A673 (cell line): ENCODE measurements around the gene CLTA.

Experiments used
- EZH2 ChIP-seq: fragments of 200-600 bp; sonication (generic); IDR thresholded peaks from 2 replicates; pipeline ENCODE4 v1.6.1; 2017; ENCODE audit warnings: borderline replicate concordance, low read depth, mild to moderate bottlenecking, mixed read lengths, antibody characterized with exemption, low read length; ENCODE audit not compliant: poor library complexity, severe bottlenecking
- TF ChIP-seq, protein P1 (sequence below): fragments of 300-800, 200-600 bp; sonication (generic); conservative IDR thresholded peaks from 2 replicates; pipeline ENCODE4 v1.5.1; 2017; ENCODE audit warnings: low read depth, mild to moderate bottlenecking, antibody characterized with exemption, low read length, moderate library complexity, mixed read lengths

DNA sequence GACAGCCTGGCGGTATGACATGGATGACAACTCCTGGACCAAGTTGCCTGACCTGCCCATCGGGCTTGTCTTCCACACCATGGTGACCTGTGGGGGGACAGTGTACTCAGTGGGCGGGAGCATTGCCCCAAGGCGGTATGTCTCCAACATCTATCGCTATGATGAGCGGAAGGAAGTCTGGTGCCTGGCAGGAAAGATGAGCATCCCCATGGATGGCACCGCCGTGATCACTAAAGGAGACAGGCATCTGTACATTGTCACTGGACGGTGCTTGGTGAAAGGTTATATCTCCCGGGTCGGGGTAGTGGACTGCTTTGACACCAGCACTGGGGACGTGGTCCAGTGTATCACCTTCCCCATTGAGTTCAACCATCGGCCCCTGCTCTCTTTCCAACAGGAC, 20.2 kb upstream of the CLTA start:
- TF ChIP-seq, protein P1, sequence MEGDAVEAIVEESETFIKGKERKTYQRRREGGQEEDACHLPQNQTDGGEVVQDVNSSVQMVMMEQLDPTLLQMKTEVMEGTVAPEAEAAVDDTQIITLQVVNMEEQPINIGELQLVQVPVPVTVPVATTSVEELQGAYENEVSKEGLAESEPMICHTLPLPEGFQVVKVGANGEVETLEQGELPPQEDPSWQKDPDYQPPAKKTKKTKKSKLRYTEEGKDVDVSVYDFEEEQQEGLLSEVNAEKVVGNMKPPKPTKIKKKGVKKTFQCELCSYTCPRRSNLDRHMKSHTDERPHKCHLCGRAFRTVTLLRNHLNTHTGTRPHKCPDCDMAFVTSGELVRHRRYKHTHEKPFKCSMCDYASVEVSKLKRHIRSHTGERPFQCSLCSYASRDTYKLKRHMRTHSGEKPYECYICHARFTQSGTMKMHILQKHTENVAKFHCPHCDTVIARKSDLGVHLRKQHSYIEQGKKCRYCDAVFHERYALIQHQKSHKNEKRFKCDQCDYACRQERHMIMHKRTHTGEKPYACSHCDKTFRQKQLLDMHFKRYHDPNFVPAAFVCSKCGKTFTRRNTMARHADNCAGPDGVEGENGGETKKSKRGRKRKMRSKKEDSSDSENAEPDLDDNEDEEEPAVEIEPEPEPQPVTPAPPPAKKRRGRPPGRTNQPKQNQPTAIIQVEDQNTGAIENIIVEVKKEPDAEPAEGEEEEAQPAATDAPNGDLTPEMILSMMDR = no peak
- TF ChIP-seq EZH2 = no peak
